OCI-LY1 (cell line): ENCODE data around the gene HOXD9.

Experiments
- H2AFZ ChIP-seq: fragments of 200-600 bp; sonication (generic), shearing (Covaris generic); 2 replicates; pipeline ENCODE4 v1.6.0; 2014; ENCODE audit warnings: antibody characterized with exemption, mild to moderate bottlenecking, low read length
- H3F3A ChIP-seq: fragments of 200-600 bp; sonication (generic), shearing (Covaris generic); 2 replicates; pipeline ENCODE4 v1.6.0; 2014; ENCODE audit warnings: mild to moderate bottlenecking, antibody characterized with exemption, low read length, moderate library complexity; ENCODE audit not compliant: insufficient read depth
- H3K27ac ChIP-seq: fragments of 200-600 bp; sonication (generic); 2 replicates; pipeline ENCODE4 v1.5.1; 2014; ENCODE audit warnings: low read length, mixed run types, mild to moderate bottlenecking, low read depth; ENCODE audit not compliant: poor library complexity, severe bottlenecking
- H3K27me3 ChIP-seq: fragments of 200-600 bp; sonication (generic); 2 replicates; pipeline ENCODE4 v1.6.0; 2014; ENCODE audit warnings: antibody characterized with exemption, mild to moderate bottlenecking, low read length, moderate library complexity; ENCODE audit not compliant: insufficient read depth
- H3K36me3 ChIP-seq: fragments of 200-600 bp; sonication (generic); 2 replicates; pipeline ENCODE4 v1.6.1; 2014; ENCODE audit warnings: mild to moderate bottlenecking, antibody characterized with exemption, low read length, moderate library complexity, mixed read lengths; ENCODE audit not compliant: insufficient read depth
- H3K4me1 ChIP-seq: fragments of 200-600 bp; sonication (generic); 2 replicates; pipeline ENCODE4 v1.5.1; 2014; ENCODE audit warnings: mild to moderate bottlenecking, low read length, moderate library complexity; ENCODE audit not compliant: insufficient read depth, severe bottlenecking
- H3K4me2 ChIP-seq: fragments of 200-600 bp; sonication (generic), shearing (Covaris generic); 2 replicates; pipeline ENCODE4 v1.6.1; 2014; ENCODE audit warnings: low read length
- H3K4me3 ChIP-seq: fragments of 200-600 bp; sonication (generic); 2 replicates; pipeline ENCODE4 v1.5.1; 2014; ENCODE audit warnings: low read length, low read depth, mild to moderate bottlenecking, mixed read lengths; ENCODE audit not compliant: poor library complexity, severe bottlenecking
- H3K79me2 ChIP-seq: fragments of 200-600 bp; shearing (Covaris generic); 2 replicates; pipeline ENCODE4 v1.6.1; 2016; ENCODE audit warnings: mixed run types, low read length, mixed read lengths; ENCODE audit not compliant: insufficient read depth
- H3K9ac ChIP-seq: fragments of 200-600 bp; sonication (generic), shearing (Covaris generic); 2 replicates; pipeline ENCODE4 v1.6.1; 2014; ENCODE audit warnings: mild to moderate bottlenecking, low read length, mixed read lengths
- H3K9me2 ChIP-seq: fragments of 200-600 bp; sonication (generic), shearing (Covaris generic); 2 replicates; pipeline ENCODE4 v1.6.1; 2014; ENCODE audit warnings: low read depth, mild to moderate bottlenecking, low read length, mixed read lengths
- H3K9me3 ChIP-seq: fragments of 200-600 bp; shearing (Covaris generic); 2 replicates; pipeline ENCODE4 v1.6.1; 2014; ENCODE audit warnings: low read length, mixed read lengths
- H4K20me1 ChIP-seq: fragments of 200-600 bp; sonication (generic), shearing (Covaris generic); 2 replicates; pipeline ENCODE4 v1.6.0; 2016; ENCODE audit warnings: mild to moderate bottlenecking, low read length; ENCODE audit not compliant: insufficient read depth
- CTCF ChIP-seq: fragments of 200-600 bp; sonication (generic), shearing (Covaris generic); IDR thresholded peaks from 2 replicates; pipeline ENCODE4 v1.5.1; 2017; ENCODE audit warnings: mild to moderate bottlenecking, antibody characterized with exemption, low read length, moderate library complexity, mixed read lengths
- EZH2 ChIP-seq: fragments of 200-600 bp; sonication (generic), shearing (Covaris generic); IDR thresholded peaks from 2 replicates; pipeline ENCODE4 v1.8.0; 2017; ENCODE audit warnings: borderline replicate concordance, mixed run types, mild to moderate bottlenecking, antibody characterized with exemption, low read length, moderate library complexity, mixed read lengths

Gene HOXD9

GRCh38 chr2:176155356-176156044, 33.0 kb downstream of the HOXD9 start:
- Histone ChIP-seq H3K4me2 (no peak overlapping the region), H3K9ac (no peak overlapping the region), H3K27ac (no peak overlapping the region), H4K20me1 (no peaks in the 10 kb centered on the region), H3K4me1 (no peaks in the 10 kb centered on the region), H3K9me3 (no peaks in the 10 kb centered on the region), H3K4me3 (no peak overlapping the region), H3F3A (no peaks in the 10 kb centered on the region), H3K27me3 (no peaks in the 10 kb centered on the region), H3K36me3 (no peaks in the 10 kb centered on the region), H2AFZ (no peak overlapping the region), H3K9me2 (no peaks in the 10 kb centered on the region), H3K79me2 (no peaks in the 10 kb centered on the region)
- TF ChIP-seq CTCF (no peak), EZH2 (no peak)

- Histone ChIP-seq H2AFZ (no peak overlapping the region), H3K4me1 (no peaks in the 10 kb centered on the region), H3F3A (no peaks in the 10 kb centered on the region), H3K79me2 (no peaks in the 10 kb centered on the region), H3K27me3 (no peaks in the 10 kb centered on the region), H3K27ac (no peak overlapping the region), H3K9me2 (no peaks in the 10 kb centered on the region), H3K4me3 (no peak overlapping the region), H3K9ac (no peak overlapping the region), H3K36me3 (no peaks in the 10 kb centered on the region), H3K4me2 (no peak overlapping the region), H3K9me3 (no peaks in the 10 kb centered on the region), H4K20me1 (no peaks in the 10 kb centered on the region)
- TF ChIP-seq CTCF (no peak), EZH2 (no peak)
These were observed 33.8 kb downstream of the HOXD9 start for GRCh38 chr2:176156301-176156806.

GRCh38 chr2:176156807-176157498, 34.4 kb downstream of the HOXD9 start, which contains the start of gene HOXD3:
TSS of gene HOXD3 (plus strand) at chr2:176157307. CDS start at chr2:176169115, 11,808 bp downstream.
- H3K4me3 ChIP-seq, result no peak within 1 kb of the TSS
- no peak within 1 kb of the TSS for H3K27ac ChIP-seq
- TF ChIP-seq EZH2 (no peak), CTCF (no peak)
- no peaks in the 10 kb centered on the region for H3K9me2 ChIP-seq
- no peak within 1 kb of the TSS for H3K9ac ChIP-seq
- no peaks in the 10 kb centered on the region for H3K79me2 ChIP-seq
- H4K20me1 ChIP-seq, result no peaks in the 10 kb centered on the region
- H3K27me3 ChIP-seq, result no peaks in the 10 kb centered on the region
- no peaks in the 10 kb centered on the region for H3K4me1 ChIP-seq
- H3K36me3 ChIP-seq, result no peaks in the 10 kb centered on the region
- H2AFZ ChIP-seq, result no peak within 1 kb of the TSS
- no peaks in the 10 kb centered on the region for H3K9me3 ChIP-seq
- H3F3A ChIP-seq, result no peaks in the 10 kb centered on the region
- H3K4me2 ChIP-seq, result no peak within 1 kb of the TSS
